PFSK-1 (cell line): ENCODE measurements around the gene AGXT2.

Source experiments
- POLR2AphosphoS5 ChIP-seq: IDR thresholded peaks from 2 replicates; pipeline ENCODE4 v1.6.1; 2012; ENCODE audit warnings: low read depth, mild to moderate bottlenecking, control low read depth, low read length, moderate library complexity
- TAF1 ChIP-seq: IDR thresholded peaks from 2 replicates; pipeline ENCODE4 v1.6.1; 2012; ENCODE audit warnings: low read length, control low read depth, borderline replicate concordance; ENCODE audit not compliant: insufficient read depth

DNA sequence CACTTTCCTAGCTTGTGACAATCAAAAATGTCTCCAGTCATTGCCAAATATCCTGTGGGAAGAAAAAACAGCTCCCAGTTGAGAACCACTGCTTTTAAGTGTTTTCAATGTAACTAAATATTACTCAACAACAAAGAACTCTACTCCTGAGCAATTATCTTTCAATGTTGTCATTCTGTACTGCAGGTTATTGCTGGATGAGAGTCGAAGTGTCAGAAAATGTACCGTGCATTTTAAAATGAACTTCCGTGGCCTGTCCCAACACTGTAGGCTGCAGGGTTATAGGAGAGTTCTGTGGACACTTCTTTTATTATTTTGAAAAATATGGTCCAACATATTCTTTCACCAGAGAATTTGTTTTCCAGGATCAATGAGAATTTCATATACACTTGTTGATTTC, 34.8 kb upstream of the AGXT2 start:
- TF ChIP-seq TAF1: no peak
- TF ChIP-seq POLR2AphosphoS5: no peak
